ENCODE results near the gene CRELD2. TPM values are rescaled to one million over a fixed set of nuclear protein-coding genes. Genes with fewer than 3 reads are reported as not detected.

Gene CRELD2
- total and polyA plus RNA-seq, 5 experiments from 2014 or later: 22.1 to 43.6 (median 35.8) TPM

GRCh38 chr22:49881856-49882255 is 36.6 kb upstream of the CRELD2 start:
- Mint-ChIP-seq H3K27ac (peak overlapping the region in 1 of 10 donors; percentile 41), H3K36me3 (peaks cover 9 to 56% (median 27%) of the 10 kb centered on the region in 3 donors), H3K9me3 (no peaks in the 10 kb centered on the region), H3K4me1 (peaks cover 24 to 37% (median 29%) of the 10 kb centered on the region in 4 donors), H3K4me3 (no peak overlapping the region), H3K27me3 (no peaks in the 10 kb centered on the region)
- no peak for ATAC-seq
- POLR2A ChIA-PET: no interaction called here
- no peak for DNase-seq

DNA sequence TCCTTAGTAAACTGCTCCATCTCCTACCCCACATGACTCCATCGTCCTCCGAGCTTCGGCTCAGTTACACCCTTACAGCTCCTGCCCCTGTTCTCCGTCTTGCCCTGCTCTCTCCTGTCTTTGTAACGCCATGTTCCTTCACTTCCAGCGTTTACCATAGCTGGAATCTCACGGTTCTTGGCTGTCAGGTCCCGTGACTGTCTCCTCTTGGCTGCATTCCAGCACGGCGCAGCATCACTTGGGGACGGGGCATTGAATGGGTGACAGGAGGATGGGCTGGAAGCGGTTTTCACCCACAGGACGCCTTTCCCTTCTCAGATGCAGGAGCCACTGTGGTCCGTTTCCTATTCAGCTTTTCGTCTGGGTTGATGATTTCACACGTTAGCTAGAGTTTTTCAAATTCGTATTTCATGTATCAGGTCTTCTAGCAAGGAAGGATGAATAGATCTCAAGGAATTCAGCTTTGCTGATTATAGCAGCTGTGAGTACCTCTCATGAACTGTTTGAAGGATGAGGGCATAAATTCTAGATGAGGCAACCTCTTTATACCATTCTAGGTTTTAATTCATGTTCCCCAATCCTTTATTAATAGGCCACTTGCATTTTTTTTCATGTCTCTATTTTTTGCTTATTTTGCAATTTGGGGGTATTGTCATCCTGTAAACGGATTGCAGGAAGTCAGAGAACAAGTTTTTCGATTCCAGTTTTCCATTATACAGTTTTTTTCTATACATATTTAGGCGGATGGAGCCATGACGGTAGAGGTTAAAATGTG is 35.7 kb upstream of the CRELD2 start:
- no peak for ATAC-seq
- H3K4me3 Mint-ChIP-seq: peak overlapping the region in 1 of 10 donors; percentile 57

DNA sequence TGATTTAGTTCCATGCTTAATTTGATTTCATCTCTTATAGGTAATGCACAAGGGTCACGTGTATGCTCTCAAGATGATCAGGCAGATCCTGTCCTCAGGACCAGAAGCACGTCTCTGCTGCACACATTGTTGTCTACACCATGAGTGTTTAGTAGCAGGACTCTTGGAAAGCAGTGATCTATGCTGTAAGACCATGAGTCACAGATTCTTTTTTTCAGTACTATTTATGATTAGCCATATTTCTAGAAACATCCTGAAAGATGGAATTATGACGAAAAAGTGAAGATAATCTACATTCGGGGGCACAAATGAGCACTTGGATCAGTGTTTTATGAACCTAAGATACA is 35.2 kb upstream of the CRELD2 start:
- H3K9me3 Mint-ChIP-seq: no peaks in the 10 kb centered on the region

More for the DNA sequence above, 35.7 kb upstream of the CRELD2 start:
- Mint-ChIP-seq H3K4me1 (peaks cover 23 to 37% (median 27%) of the 10 kb centered on the region in 4 donors), H3K36me3 (peaks cover 9 to 61% (median 32%) of the 10 kb centered on the region in 3 donors), H3K27ac (peak overlapping the region in 4 of 10 donors; percentile 5 to 36 (median 26)), H3K27me3 (no peaks in the 10 kb centered on the region), H3K9me3 (no peaks in the 10 kb centered on the region)
- no peak for DNase-seq
- POLR2A ChIA-PET: interaction anchor here (0.5 kb wide), 1 partner anchor 208 kb away, joined by 3 read pairs; no protein-coding TSS in a partner anchor

DNA sequence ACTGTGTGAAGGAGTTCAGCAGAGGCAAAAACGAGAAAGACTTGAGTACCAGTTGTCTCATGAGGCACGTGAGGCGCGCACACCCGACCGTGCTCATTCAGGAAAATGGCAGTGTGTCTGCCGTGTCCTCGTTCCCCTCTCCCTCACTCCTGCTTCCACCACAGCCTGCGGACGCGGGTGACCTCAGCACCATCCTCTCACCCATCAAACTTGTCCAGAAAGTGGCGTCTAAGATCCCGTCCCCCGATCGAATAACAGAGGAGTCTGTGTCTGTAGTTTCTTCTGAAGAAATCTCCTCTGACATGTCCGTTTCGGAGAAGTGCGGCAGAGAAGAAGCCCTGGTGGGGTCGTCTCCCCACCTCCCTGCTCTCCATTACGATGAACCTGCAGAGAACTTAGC is 34.4 kb upstream of the CRELD2 start:
- no peak for ATAC-seq
- H3K4me3 Mint-ChIP-seq: no peak overlapping the region
- peak overlapping the region in 2 of 10 donors; percentile 40 to 74 for H3K27ac Mint-ChIP-seq
- H3K36me3 Mint-ChIP-seq: peaks cover 9 to 63% (median 41%) of the 10 kb centered on the region in 3 donors
- no peaks in the 10 kb centered on the region for H3K27me3 Mint-ChIP-seq
- POLR2A ChIA-PET: no interaction called here
- peaks cover 21 to 32% (median 26%) of the 10 kb centered on the region in 4 donors for H3K4me1 Mint-ChIP-seq
- DNase-seq: no peak
- no peaks in the 10 kb centered on the region for H3K9me3 Mint-ChIP-seq

More for the DNA sequence above, 35.2 kb upstream of the CRELD2 start:
- Mint-ChIP-seq H3K4me1 (peaks cover 21 to 36% (median 26%) of the 10 kb centered on the region in 4 donors), H3K27ac (peak overlapping the region in 1 of 10 donors; percentile 34), H3K36me3 (peaks cover 9 to 62% (median 37%) of the 10 kb centered on the region in 3 donors), H3K4me3 (no peak overlapping the region), H3K27me3 (no peaks in the 10 kb centered on the region)
- ATAC-seq (no peak), DNase-seq (no peak)
- POLR2A ChIA-PET: no interaction called here

DNA sequence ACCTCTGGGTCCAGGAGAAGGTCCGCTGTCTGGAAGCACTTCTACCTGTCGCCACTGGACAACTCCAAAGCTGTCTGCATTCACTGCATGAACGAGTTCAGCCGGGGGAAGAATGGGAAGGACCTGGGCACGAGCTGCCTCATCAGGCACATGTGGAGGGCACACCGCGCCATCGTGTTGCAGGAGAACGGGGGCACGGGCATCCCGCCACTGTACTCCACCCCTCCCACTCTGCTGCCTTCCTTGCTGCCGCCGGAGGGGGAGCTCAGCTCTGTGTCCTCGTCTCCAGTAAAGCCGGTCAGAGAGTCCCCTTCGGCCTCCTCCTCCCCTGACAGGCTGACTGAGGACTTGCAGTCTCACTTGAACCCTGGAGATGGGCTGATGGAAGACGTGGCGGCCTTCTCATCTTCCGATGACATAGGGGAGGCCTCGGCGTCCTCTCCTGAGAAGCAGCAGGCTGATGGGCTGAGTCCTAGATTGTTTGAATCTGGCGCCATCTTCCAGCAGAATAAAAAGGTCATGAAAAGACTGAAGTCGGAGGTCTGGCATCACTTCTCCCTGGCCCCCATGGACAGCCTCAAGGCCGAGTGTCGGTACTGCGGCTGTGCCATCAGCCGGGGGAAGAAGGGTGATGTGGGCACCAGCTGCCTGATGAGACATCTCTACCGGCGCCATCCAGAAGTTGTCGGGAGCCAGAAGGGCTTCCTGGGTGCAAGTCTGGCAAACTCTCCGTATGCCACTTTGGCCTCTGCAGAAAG is 33.8 kb upstream of the CRELD2 start:
- POLR2A ChIA-PET: no interaction called here
- no peak for ATAC-seq
- Mint-ChIP-seq H3K9me3 (no peaks in the 10 kb centered on the region), H3K27ac (peak overlapping the region in 1 of 10 donors; percentile 74), H3K27me3 (no peaks in the 10 kb centered on the region), H3K36me3 (peaks cover 9 to 69% (median 47%) of the 10 kb centered on the region in 3 donors), H3K4me1 (peaks cover 21 to 30% (median 25%) of the 10 kb centered on the region in 4 donors), H3K4me3 (no peak overlapping the region)
- no peak for DNase-seq

DNA sequence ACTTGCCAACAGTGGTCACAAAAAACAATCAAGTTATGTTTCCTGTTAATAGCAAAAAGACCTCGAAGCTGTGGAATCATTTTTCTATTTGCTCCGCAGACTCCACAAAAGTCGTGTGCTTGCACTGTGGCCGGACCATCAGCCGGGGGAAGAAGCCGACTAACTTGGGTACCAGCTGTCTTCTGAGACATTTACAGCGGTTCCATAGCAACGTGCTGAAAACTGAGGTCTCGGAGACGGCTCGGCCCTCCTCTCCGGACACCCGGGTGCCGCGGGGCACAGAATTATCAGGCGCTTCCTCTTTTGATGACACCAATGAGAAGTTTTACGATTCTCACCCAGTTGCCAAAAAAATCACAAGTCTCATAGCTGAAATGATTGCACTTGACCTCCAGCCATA is 33.2 kb upstream of the CRELD2 start:
- peaks cover 9 to 71% (median 51%) of the 10 kb centered on the region in 3 donors for H3K36me3 Mint-ChIP-seq
- POLR2A ChIA-PET: no interaction called here
- no peak for ATAC-seq

GRCh38 chr22:49885881-49886280 is 32.6 kb upstream of the CRELD2 start:
- POLR2A ChIA-PET: no interaction called here
- H3K36me3 Mint-ChIP-seq: peaks cover 9 to 75% (median 57%) of the 10 kb centered on the region in 3 donors
- H3K9me3 Mint-ChIP-seq: no peaks in the 10 kb centered on the region

More for the DNA sequence above, 33.2 kb upstream of the CRELD2 start:
- peaks cover 15 to 25% (median 19%) of the 10 kb centered on the region in 4 donors for H3K4me1 Mint-ChIP-seq
- no peaks in the 10 kb centered on the region for H3K9me3 Mint-ChIP-seq
- no peaks in the 10 kb centered on the region for H3K27me3 Mint-ChIP-seq
- H3K27ac Mint-ChIP-seq: no peak overlapping the region
- H3K4me3 Mint-ChIP-seq: no peak overlapping the region
- DNase-seq: no peak

DNA sequence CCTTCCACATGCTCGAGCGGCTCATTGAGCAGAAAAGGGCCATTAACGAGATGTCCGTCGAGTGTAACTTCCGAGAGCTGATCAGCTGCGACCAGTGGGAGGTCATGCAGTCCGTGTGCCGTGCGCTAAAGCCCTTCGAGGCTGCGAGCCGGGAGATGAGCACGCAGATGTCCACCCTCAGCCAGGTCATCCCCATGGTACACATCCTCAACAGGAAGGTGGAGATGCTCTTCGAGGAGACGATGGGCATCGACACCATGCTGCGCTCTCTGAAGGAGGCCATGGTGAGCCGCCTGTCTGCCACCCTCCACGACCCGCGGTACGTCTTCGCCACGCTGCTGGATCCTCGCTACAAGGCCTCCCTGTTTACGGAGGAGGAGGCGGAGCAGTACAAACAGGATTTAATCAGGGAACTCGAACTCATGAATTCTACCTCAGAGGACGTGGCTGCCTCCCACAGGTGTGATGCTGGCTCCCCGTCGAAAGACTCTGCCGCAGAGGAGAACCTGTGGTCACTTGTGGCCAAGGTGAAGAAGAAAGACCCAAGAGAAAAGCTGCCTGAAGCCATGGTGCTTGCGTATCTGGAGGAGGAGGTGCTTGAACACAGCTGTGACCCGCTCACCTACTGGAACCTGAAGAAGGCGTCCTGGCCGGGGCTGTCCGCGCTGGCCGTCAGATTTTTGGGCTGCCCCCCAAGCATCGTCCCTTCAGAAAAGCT is 31.9 kb upstream of the CRELD2 start:
- Mint-ChIP-seq H3K27ac (peak overlapping the region in 2 of 10 donors; percentile 34 to 48), H3K4me3 (no peak overlapping the region), H3K36me3 (peaks cover 13 to 80% (median 64%) of the 10 kb centered on the region in 3 donors), H3K9me3 (peaks cover 0 to 4% (median 0%) of the 10 kb centered on the region in 9 donors), H3K4me1 (peaks cover 12 to 22% (median 15%) of the 10 kb centered on the region in 4 donors), H3K27me3 (no peaks in the 10 kb centered on the region)
- POLR2A ChIA-PET: no interaction called here
- ATAC-seq (no peak), DNase-seq (no peak)

More at GRCh38 chr22:49885881-49886280, 32.6 kb upstream of the CRELD2 start:
- H3K4me3 Mint-ChIP-seq: no peak overlapping the region
- H3K4me1 Mint-ChIP-seq: peaks cover 12 to 22% (median 17%) of the 10 kb centered on the region in 4 donors
- DNase-seq (no peak), ATAC-seq (no peak)
- no peak overlapping the region for H3K27ac Mint-ChIP-seq
- H3K27me3 Mint-ChIP-seq: no peaks in the 10 kb centered on the region

DNA sequence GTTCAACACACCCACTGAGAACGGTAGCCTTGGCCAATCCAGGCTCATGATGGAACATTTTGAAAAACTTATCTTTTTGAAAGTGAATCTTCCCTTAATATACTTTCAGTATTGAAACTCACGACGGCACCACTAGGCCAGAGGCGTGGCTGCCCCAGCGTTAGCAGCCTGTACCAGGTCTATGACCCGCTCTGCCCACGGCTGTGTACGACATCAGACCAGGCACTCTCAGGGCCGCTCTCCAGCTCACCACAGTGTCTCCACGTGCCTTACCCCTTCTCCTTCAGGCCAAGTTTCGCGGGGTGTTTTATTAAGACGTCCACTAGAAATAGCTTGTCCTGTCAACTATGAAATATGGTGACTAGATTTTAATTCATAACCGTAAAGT is 31.4 kb upstream of the CRELD2 start:
- Mint-ChIP-seq H3K36me3 (peaks cover 14 to 81% (median 66%) of the 10 kb centered on the region in 3 donors), H3K4me1 (peaks cover 8 to 17% (median 13%) of the 10 kb centered on the region in 4 donors), H3K27me3 (no peaks in the 10 kb centered on the region), H3K9me3 (peaks cover 0 to 5% (median 0%) of the 10 kb centered on the region in 9 donors), H3K27ac (no peak overlapping the region), H3K4me3 (no peak overlapping the region)
- no peak for DNase-seq
- POLR2A ChIA-PET: no interaction called here
- no peak for ATAC-seq

GRCh38 chr22:49887702-49888101 is 30.7 kb upstream of the CRELD2 start:
- DNase-seq (no peak), ATAC-seq (no peak)
- H3K4me3 Mint-ChIP-seq: no peak overlapping the region
- H3K27me3 Mint-ChIP-seq: no peaks in the 10 kb centered on the region
- peaks cover 10 to 77% (median 67%) of the 10 kb centered on the region in 3 donors for H3K36me3 Mint-ChIP-seq
- peaks cover 4 to 12% (median 9%) of the 10 kb centered on the region in 4 donors for H3K4me1 Mint-ChIP-seq
- no peak overlapping the region for H3K27ac Mint-ChIP-seq
- POLR2A ChIA-PET: no interaction called here
- peaks cover 0 to 5% (median 0%) of the 10 kb centered on the region in 9 donors for H3K9me3 Mint-ChIP-seq

GRCh38 chr22:49889071-49889470 is 29.4 kb upstream of the CRELD2 start:
- no peaks in the 10 kb centered on the region for H3K27me3 Mint-ChIP-seq
- H3K27ac Mint-ChIP-seq: no peak overlapping the region
- POLR2A ChIA-PET: no interaction called here
- ATAC-seq: no peak
- H3K4me1 Mint-ChIP-seq: peaks cover 0 to 7% (median 3%) of the 10 kb centered on the region in 4 donors
- H3K4me3 Mint-ChIP-seq: no peak overlapping the region
- H3K36me3 Mint-ChIP-seq: peaks cover 12 to 73% (median 69%) of the 10 kb centered on the region in 3 donors
- H3K9me3 Mint-ChIP-seq: peaks cover 0 to 11% (median 1%) of the 10 kb centered on the region in 9 donors
- DNase-seq: no peak

- Mint-ChIP-seq H3K9me3 (peaks cover 0 to 19% (median 1%) of the 10 kb centered on the region in 9 donors), H3K4me1 (peaks cover 0 to 14% (median 11%) of the 10 kb centered on the region in 4 donors), H3K27ac (no peak overlapping the region), H3K4me3 (no peak overlapping the region), H3K27me3 (no peaks in the 10 kb centered on the region), H3K36me3 (peaks cover 12 to 53% (median 52%) of the 10 kb centered on the region in 3 donors)
- DNase-seq (no peak), ATAC-seq (no peak)
- POLR2A ChIA-PET: interaction anchor here (1.1 to 1.2 kb wide), 2 partner anchors 34 to 104 kb away, joined by 3 to 7 read pairs; no protein-coding TSS in a partner anchor
Observed at GRCh38 chr22:49892226-49892899, 26.1 kb upstream of the CRELD2 start.

Data from naive thymus-derived CD8-positive, alpha-beta T cell (primary cell).